Mucosa of descending colon (tissue), 3 donors: ENCODE data around the gene ETS1. TPM values are rescaled to one million over a fixed set of nuclear protein-coding genes. Genes with fewer than 3 reads are reported as not detected.
A peak's percentile ranks its signal among the peaks of the same experiment; 100 is the strongest.

Experiments used
- ATAC-seq: fragments of 200-7000 bp; cut with Tn5 transposase; one replicate; pipeline ENCODE4 v1.9.1; 2020; ENCODE audit warnings: mild to moderate bottlenecking, moderate library complexity
- DNase-seq, 3 donors: peaks; one replicate each; pipeline ENCODE4 v3.0.0-alpha.2; 2020
- H3K36me3 ChIP-seq: fragments of 200-600 bp; one replicate; pipeline ENCODE4 v1.8.0; 2021; ENCODE audit warnings: low read depth, mild to moderate bottlenecking
- H3K4me1 ChIP-seq: fragments of 200-600 bp; one replicate; pipeline ENCODE4 v1.8.0; 2021; ENCODE audit warnings: low read depth, mild to moderate bottlenecking
- H3K4me3 ChIP-seq: fragments of 200-600 bp; one replicate; pipeline ENCODE4 v1.8.0; 2021; ENCODE audit warnings: mild to moderate bottlenecking
- H3K9me3 ChIP-seq: fragments of 200-600 bp; one replicate; pipeline ENCODE4 v1.8.0; 2021; ENCODE audit warnings: mild to moderate bottlenecking
- intact Hi-C, 2 donors: fragments of 100-400 bp; cut with DNase I in 1 of 2; cut with micrococcal nuclease in 1 of 2; formaldehyde crosslinking; loops; one replicate each; pipeline versions ENCODE4 v1.11.0 to v1.11.1; 2022; cut with DNase I, micrococcal nuclease
- total RNA-seq, 3 donors: library from RNA; stranded (reverse); fragmentation: NEBNext Ultra II Directional in 2 of 3; extraction: Animal tissue kit (Norgen Biotek cat#: 25700) in 2 of 3; gene quantifications; one replicate each; pipeline versions ENCODE4 v1.2.1 to v1.2.4, GENCODE V29; 2021 to 2023
- TF ChIP-seq, protein P1 (sequence below): fragments of 200-600 bp; IDR thresholded peaks from one replicate; pipeline ENCODE4 v1.8.0; 2022; ENCODE audit warnings: antibody characterized with exemption, mild to moderate bottlenecking
- donor health status: DM: no; HTN: no; CAD: no; lungs with moderate emphysema.
- donor health status: DM: no; HTN: no; CAD: no.
- donor health status: DM: no; HTN: yes; CAD: no.

ETS1 gene
- total RNA-seq, 3 donors from 2014 or later: 36.5 to 41.2 (median 38.6) TPM

DNA sequence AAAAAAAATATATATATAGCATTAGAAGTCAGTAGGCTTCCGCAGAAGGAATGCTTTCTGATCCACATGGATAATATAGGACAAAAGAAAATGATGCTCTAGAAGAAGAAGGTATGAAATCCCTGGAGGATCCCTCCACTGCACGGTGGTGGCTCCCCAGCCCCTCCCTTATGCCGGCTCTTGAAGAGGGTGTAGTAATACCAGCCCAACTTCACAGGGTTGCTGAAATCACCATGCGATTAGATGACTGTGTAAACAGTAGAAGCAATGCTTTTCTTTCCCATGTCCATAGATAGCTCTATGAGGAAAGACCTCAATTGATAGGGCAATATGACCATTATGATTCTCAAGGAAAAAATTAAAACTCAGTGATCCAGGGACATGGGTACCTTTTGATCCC, 3.2 kb upstream of the ETS1 start:
- intact Hi-C loops: no loop called here
- H3K4me1 ChIP-seq: no peaks in the 10 kb centered on the region
- H3K36me3 ChIP-seq: no peaks in the 10 kb centered on the region
- no peaks in the 10 kb centered on the region for H3K9me3 ChIP-seq
- DNase-seq: no peak
- no peak for ATAC-seq
- no peak overlapping the region for H3K4me3 ChIP-seq
- TF ChIP-seq, protein P1, sequence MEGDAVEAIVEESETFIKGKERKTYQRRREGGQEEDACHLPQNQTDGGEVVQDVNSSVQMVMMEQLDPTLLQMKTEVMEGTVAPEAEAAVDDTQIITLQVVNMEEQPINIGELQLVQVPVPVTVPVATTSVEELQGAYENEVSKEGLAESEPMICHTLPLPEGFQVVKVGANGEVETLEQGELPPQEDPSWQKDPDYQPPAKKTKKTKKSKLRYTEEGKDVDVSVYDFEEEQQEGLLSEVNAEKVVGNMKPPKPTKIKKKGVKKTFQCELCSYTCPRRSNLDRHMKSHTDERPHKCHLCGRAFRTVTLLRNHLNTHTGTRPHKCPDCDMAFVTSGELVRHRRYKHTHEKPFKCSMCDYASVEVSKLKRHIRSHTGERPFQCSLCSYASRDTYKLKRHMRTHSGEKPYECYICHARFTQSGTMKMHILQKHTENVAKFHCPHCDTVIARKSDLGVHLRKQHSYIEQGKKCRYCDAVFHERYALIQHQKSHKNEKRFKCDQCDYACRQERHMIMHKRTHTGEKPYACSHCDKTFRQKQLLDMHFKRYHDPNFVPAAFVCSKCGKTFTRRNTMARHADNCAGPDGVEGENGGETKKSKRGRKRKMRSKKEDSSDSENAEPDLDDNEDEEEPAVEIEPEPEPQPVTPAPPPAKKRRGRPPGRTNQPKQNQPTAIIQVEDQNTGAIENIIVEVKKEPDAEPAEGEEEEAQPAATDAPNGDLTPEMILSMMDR: no peak

DNA sequence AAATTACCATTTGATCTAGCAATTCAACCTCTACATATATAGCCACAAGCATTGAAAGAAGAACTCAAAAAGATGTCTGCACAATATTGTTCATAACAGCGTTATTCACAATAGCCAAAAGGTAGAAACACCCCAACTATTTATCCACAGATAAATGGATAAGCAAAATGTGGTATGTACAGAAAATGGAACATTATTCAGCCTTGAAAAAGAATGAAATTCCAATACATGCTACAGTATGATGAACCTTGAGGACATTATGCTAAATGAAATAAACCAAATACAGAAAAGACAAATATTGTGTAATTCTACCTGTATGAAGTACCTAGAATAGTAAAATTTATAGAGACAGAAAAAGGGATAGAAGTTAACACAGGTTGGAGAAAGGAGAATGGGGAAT, 2.6 kb upstream of the ETS1 start:
- TF ChIP-seq, protein P1: no peak
- DNase-seq: no peak
- Histone ChIP-seq H3K9me3 (no peaks in the 10 kb centered on the region), H3K36me3 (no peaks in the 10 kb centered on the region), H3K4me1 (no peaks in the 10 kb centered on the region), H3K4me3 (no peak overlapping the region)
- intact Hi-C loops: no loop called here
- ATAC-seq: no peak

DNA sequence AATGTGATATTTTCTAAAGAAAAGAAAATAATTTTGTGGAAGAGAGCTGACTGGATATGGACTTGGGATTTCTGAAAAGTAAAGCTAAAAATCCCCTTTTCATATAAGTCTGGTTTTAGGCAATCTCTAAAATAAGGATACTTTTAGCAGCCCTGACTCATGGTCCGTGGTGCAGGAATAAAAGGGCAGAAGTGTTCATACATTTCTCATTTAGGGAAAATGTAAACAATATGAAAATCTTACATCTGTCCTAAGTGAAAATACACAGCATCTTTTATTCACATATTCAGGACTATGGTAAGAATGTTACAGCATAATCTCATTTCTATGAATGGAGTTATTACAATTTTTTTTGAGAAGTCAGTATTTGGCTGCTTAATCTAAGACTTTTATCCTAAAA, 735 bp upstream of the ETS1 start:
- TF ChIP-seq, protein P1: no peak
- DNase-seq: no peak
- Histone ChIP-seq H3K36me3 (no peaks in the 10 kb centered on the region), H3K4me3 (no peak overlapping the region), H3K4me1 (no peaks in the 10 kb centered on the region), H3K9me3 (no peaks in the 10 kb centered on the region)
- no peak for ATAC-seq
- intact Hi-C loops: no loop called here

DNA sequence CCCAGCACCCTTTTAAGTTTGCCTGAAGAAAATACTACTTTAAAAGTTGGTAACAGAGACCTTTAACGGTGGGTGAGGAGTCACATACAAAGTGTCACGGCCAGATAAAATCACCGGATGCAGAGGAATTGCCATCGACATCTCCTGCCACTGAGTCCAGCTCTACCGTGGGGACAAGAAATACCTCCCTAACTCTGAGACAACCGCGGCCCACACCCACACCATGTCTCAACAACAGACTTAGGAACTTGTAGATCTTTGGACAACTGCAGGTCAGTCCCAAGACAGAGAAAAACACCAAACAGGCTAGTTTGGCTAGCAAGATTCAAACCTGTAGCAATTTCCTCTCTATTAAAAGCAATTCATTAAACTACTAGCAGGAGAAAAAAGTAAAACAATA, 669 bp downstream of the ETS1 start:
- no peaks in the 10 kb centered on the region for H3K9me3 ChIP-seq
- H3K4me1 ChIP-seq: no peaks in the 10 kb centered on the region
- no peak for DNase-seq
- no peak overlapping the region for H3K4me3 ChIP-seq
- no peak for ATAC-seq
- intact Hi-C loops: no loop called here
- TF ChIP-seq, protein P1: no peak
- H3K36me3 ChIP-seq: no peaks in the 10 kb centered on the region

DNA sequence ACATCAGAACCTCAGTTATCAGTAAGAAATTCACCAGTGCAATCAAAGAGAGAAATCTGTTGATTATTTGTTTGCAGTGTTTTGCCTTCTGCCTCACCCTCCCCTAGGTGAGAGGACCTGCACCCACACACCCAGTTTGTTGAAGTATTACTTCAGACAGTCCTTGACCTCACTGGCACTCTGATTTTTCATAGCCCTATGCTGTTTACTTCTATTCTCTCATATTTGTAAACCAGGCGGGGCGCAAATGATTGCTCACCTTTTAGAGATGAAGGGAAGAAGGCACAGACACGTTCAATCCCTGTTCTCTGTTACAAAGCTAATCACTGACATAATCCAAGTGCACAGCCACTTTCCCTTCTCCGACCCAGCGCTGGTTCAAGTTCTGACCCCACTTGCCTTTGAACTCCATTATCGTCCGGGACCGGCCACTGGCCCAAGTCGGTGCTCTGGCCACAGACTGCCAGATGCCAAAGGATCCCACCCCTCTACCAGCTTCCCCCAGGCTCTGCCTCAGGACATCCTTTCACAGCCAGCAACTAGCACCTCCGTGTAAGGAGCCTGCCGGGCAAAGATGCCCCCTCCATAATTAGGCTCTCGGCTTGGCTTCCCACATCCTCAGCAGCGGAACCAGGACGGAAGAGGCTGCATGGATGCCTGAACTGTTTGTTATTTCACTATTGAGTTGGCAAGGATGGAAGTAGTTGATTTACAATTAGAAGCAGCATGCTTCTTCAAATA, 1.7 kb downstream of the ETS1 start:
- intact Hi-C loops: no loop called here
- Histone ChIP-seq H3K36me3 (no peaks in the 10 kb centered on the region), H3K4me1 (no peaks in the 10 kb centered on the region), H3K4me3 (no peak overlapping the region), H3K9me3 (no peaks in the 10 kb centered on the region)
- DNase-seq: no peak
- TF ChIP-seq, protein P1: no peak
- peak; percentile 8 for ATAC-seq
